ENCODE data around the gene P2RY2.

- TF ChIP-seq POLR2A (IDR thresholded peaks at IDR 0.05; ENCODE audit: low read length) (no peak), GATA1 (IDR thresholded peaks at IDR 0.05; ENCODE audit: low read depth, low read length) (no peak)
Observed at GRCh38 chr11:73239111-73239521, 21.0 kb downstream of the P2RY2 start.

Data from erythroblast (primary cell).